Lower leg skin (tissue), 4 donors: Measurements from ENCODE around the gene ZBTB21. TPM values are rescaled to one million over a fixed set of nuclear protein-coding genes. Genes with fewer than 3 reads are reported as not detected.

Experiments
- DNase-seq, 2 donors: peaks; one replicate each; pipeline ENCODE4 v3.0.0-alpha.2; 2019; ENCODE audit warnings: low spot score in 2 of 2
- H3K4me3 ChIP-seq: fragments of 200-600 bp; sonication (generic); 2 replicates; pipeline ENCODE4 v1.5.1; 2017; ENCODE audit warnings: mild to moderate bottlenecking, low read depth; ENCODE audit not compliant: poor library complexity, severe bottlenecking
- POLR2A ChIP-seq, 2 donors: fragments of 450-650 bp; IDR thresholded peaks; one replicate each; pipeline ENCODE4 v1.6.1; 2016 to 2017; ENCODE audit warnings: antibody characterized with exemption in 2 of 2, mild to moderate bottlenecking in 1 of 2, moderate library complexity in 1 of 2
- WGBS, 2 donors: methylation state at CpG; one replicate each; pipeline ENCODE4 v1.1.5; 2018; 5-methylcytosine and 5-hydroxymethylcytosine counted together
- intact Hi-C: fragments of 100-400 bp; cut with DNase I; formaldehyde crosslinking; loops from one replicate; pipeline ENCODE4 v1.15.0; 2023; ENCODE audit warnings: low total_unique reads
- total RNA-seq, 4 donors: library from RNA; depleted of rRNA; stranded (reverse); fragments of >200 nt; gene quantifications; one replicate each; pipeline ENCODE4 v1.1.0, GENCODE V29; 2016
- TF ChIP-seq, protein P1 (sequence below), 3 donors: fragments of 450-650 bp; IDR thresholded peaks; one replicate each; pipeline ENCODE4 v1.5.1; 2016; ENCODE audit warnings: antibody characterized with exemption in 3 of 3, mild to moderate bottlenecking in 3 of 3, moderate library complexity in 2 of 3

Gene ZBTB21
- total RNA-seq, 4 donors from 2014 or later = 18.1 to 31.9 (median 28.2) TPM

- H3K4me3 ChIP-seq = no peak overlapping the region
- intact Hi-C loops = no loop called here
- TF ChIP-seq, protein P1, sequence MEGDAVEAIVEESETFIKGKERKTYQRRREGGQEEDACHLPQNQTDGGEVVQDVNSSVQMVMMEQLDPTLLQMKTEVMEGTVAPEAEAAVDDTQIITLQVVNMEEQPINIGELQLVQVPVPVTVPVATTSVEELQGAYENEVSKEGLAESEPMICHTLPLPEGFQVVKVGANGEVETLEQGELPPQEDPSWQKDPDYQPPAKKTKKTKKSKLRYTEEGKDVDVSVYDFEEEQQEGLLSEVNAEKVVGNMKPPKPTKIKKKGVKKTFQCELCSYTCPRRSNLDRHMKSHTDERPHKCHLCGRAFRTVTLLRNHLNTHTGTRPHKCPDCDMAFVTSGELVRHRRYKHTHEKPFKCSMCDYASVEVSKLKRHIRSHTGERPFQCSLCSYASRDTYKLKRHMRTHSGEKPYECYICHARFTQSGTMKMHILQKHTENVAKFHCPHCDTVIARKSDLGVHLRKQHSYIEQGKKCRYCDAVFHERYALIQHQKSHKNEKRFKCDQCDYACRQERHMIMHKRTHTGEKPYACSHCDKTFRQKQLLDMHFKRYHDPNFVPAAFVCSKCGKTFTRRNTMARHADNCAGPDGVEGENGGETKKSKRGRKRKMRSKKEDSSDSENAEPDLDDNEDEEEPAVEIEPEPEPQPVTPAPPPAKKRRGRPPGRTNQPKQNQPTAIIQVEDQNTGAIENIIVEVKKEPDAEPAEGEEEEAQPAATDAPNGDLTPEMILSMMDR (IDR thresholded peaks at IDR 0.05) = no peak
- no peak for TF ChIP-seq POLR2A (IDR thresholded peaks at IDR 0.05)
- DNase-seq = no peak
- WGBS, 2 donors = 28 to 37% methylated on average over 17 of the region's 17 CpGs
These were observed 47.0 kb upstream of the ZBTB21 start for GRCh38 chr21:42056996-42057689.

- intact Hi-C loops = no loop called here
- DNase-seq = no peak
- 56 to 58% methylated on average over 11 of the region's 11 CpGs for WGBS, 2 donors
- TF ChIP-seq, protein P1 (IDR thresholded peaks at IDR 0.05) = no peak
- TF ChIP-seq POLR2A (IDR thresholded peaks at IDR 0.05) = no peak
- H3K4me3 ChIP-seq = no peak overlapping the region
These were observed 46.3 kb upstream of the ZBTB21 start for GRCh38 chr21:42056468-42056867.

- H3K4me3 ChIP-seq = no peak overlapping the region
- TF ChIP-seq POLR2A (IDR thresholded peaks at IDR 0.05) = no peak
- TF ChIP-seq, protein P1 (IDR thresholded peaks at IDR 0.05) = no peak
- no peak for DNase-seq
- intact Hi-C loops = no loop called here
- WGBS, 2 donors = 83 to 98% methylated on average over 9 of the region's 9 CpGs
These were observed 45.3 kb upstream of the ZBTB21 start for GRCh38 chr21:42055425-42055824.

- 83 to 88% methylated on average over 9 of the region's 9 CpGs for WGBS, 2 donors
- no peak overlapping the region for H3K4me3 ChIP-seq
- intact Hi-C loops = no loop called here
- no peak for TF ChIP-seq POLR2A (IDR thresholded peaks at IDR 0.05)
- TF ChIP-seq, protein P1 (IDR thresholded peaks at IDR 0.05) = no peak
- no peak for DNase-seq
These were observed 41.6 kb upstream of the ZBTB21 start for GRCh38 chr21:42051788-42052187.

DNA sequence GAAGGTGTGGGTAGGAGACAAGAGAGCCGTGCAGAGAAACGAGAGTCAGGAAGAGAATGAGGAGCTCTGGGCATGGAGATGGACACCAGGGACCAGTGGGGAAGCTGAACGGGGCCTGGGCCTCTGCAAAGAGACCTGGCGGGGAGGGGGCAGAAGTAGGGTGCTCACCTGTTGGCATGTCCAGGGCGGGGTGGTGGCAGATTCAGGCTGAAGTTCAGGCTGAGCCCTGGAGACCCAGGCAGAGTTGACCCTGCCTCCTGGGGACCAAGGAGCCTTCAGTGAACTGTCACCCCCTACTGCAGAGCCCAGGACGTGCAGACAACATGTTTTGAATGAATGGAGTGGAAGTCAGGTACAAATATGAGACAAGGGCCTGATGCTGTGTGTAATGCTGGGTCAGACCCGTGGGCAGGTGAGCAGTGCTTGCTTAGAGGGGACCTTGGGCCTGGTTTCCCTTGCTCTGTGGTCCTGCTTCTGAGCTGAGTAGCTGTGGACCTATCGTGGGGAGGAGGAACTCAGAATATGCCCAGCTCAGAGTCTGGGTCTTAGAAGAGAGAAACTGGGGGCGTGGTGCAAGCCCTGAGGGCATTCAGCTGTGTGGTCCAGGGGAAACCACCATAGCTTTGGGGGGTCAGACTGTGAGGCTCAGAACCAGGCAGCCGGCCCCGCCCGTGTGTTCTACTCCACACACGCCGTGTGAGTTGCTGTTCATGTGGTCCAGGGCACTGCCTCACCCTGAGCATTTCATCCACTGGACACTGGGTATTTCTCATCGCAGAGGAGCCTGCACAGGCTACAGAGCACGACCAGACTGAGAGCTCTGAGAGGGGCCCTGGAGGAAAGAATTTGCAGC lies 39.6 kb upstream of the ZBTB21 start:
- intact Hi-C loops = no loop called here
- TF ChIP-seq, protein P1 (IDR thresholded peaks at IDR 0.05) = no peak
- TF ChIP-seq POLR2A (IDR thresholded peaks at IDR 0.05) = no peak
- no peak for DNase-seq
- 85 to 89% methylated on average over 16 of the region's 16 CpGs for WGBS, 2 donors
- H3K4me3 ChIP-seq = no peak overlapping the region
